ENCODE data around the gene HSD3B7. TPM values are rescaled to one million over a fixed set of nuclear protein-coding genes. Genes with fewer than 3 reads are reported as not detected.

Gene HSD3B7
- total RNA-seq, 2 donors from 2014 or later: 19.0 to 20.9 TPM

DNA sequence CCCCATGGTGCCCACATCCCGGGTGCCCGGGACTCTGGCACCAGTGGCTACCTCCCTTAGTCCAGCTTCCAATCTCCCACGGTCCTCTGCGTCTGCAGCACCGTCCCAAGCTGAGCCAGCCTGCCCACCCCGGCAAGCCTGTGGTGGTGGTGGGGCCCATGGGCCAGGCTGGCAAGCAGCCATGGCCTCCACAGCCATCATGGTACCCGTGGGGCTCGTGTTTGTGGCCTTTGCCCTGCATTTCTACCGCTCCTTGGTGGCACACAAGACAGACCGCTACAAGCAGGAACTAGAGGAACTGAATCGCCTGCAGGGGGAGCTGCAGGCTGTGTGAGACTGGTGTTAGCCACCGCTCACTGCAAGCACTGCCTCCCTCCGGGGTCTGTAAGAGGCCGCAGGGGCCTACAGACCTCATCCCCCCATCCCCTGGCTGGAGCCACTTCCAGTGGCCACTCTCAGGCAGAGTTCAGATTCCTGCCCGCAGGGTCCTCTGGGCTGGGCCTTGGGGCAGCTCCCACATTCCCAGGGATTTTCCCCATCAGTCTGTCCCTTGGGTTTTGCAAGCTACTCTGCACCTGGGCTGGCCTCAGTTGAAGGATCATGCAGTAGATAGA, 31.4 kb upstream of the HSD3B7 start:
- no peak overlapping the region for H3K4me3 ChIP-seq
- intact Hi-C loops (cut with DNase I): no loop called here
- no peaks in the 10 kb centered on the region for H3K9me3 ChIP-seq
- H3K36me3 ChIP-seq: no peaks in the 10 kb centered on the region
- H3K9ac ChIP-seq (ENCODE audit: low read depth in 2 of 2, low read length in 2 of 2): no peak overlapping the region
- TF ChIP-seq, protein P1, sequence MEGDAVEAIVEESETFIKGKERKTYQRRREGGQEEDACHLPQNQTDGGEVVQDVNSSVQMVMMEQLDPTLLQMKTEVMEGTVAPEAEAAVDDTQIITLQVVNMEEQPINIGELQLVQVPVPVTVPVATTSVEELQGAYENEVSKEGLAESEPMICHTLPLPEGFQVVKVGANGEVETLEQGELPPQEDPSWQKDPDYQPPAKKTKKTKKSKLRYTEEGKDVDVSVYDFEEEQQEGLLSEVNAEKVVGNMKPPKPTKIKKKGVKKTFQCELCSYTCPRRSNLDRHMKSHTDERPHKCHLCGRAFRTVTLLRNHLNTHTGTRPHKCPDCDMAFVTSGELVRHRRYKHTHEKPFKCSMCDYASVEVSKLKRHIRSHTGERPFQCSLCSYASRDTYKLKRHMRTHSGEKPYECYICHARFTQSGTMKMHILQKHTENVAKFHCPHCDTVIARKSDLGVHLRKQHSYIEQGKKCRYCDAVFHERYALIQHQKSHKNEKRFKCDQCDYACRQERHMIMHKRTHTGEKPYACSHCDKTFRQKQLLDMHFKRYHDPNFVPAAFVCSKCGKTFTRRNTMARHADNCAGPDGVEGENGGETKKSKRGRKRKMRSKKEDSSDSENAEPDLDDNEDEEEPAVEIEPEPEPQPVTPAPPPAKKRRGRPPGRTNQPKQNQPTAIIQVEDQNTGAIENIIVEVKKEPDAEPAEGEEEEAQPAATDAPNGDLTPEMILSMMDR (IDR thresholded peaks at IDR 0.05): peak; percentile 61
- no peaks in the 10 kb centered on the region for H3K27me3 ChIP-seq
- H3K27ac ChIP-seq: no peak overlapping the region
- peak; percentile 70 for DNase-seq
- peaks cover 14% of the 10 kb centered on the region for H3K4me1 ChIP-seq

DNA sequence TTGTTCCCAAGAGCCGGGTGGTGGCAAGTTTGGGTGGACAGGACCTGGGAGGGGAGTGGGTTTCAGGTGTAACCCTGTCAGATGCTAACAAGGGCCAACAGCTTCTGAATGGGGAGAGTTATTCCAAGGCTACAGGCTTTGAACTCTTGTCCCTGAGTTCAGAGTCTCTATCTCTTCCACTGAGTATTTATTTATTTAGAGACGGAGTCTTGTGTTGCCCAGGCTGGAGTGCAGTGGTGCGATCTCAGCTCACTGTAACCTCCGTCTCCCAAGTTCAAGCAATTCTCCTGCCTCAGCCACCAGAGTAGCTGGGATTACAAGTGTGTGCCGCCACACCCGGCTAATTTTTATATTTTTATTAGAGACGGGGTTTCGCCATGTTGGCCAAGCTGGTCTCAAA, 30.0 kb upstream of the HSD3B7 start:
- Histone ChIP-seq H3K9me3 (no peaks in the 10 kb centered on the region), H3K36me3 (no peaks in the 10 kb centered on the region), H3K27me3 (no peaks in the 10 kb centered on the region), H3K4me1 (peaks cover 17% of the 10 kb centered on the region), H3K9ac (ENCODE audit: low read depth in 2 of 2, low read length in 2 of 2) (no peak overlapping the region), H3K4me3 (no peak overlapping the region), H3K27ac (no peak overlapping the region)
- intact Hi-C loops (cut with DNase I): no loop called here
- no peak for DNase-seq
- TF ChIP-seq, protein P1 (IDR thresholded peaks at IDR 0.05): no peak

DNA sequence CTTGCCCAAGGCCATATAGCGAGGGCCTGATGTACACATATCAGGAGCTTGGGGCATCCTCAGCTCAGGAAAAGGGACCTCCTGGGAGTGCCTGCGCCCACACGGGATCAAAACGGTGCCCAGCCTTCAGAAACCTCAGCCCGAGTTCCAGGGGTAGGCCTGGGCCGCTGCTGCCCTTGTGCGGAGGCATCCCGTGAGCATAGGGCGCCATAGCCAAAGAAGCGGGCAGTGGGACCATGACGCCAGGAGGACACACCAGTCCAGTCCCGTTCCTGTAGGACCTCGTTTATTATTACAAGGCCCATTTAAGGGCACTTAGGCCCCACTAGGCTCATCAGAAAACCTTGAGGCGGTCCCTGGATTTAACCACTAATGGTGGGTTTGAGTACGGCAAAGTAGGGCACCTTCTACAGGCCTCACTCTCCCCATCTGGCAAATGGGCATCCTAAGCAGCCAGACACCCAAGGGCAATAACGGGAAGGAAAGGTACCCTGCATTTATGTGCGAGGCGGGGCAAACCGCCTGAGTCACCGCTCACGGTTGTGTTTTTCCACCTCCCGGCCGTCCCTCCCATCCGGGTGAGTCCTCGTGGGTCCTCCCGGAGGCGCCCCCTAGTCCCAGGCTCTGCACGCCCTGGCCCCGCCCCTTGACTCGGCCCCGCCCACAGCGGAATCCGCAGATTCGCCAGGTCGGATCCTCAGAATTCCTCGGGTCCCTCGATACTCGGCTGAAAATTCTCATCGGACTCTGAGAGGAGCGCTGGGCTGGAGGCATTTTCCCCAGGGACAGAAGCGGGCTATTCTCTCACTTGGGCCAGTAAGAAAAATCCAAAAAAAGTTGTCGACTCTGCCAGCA, 28.2 kb upstream of the HSD3B7 start:
- Histone ChIP-seq H3K27ac (peak overlapping the region; percentile 85), H3K4me1 (peaks cover 8% of the 10 kb centered on the region), H3K27me3 (no peaks in the 10 kb centered on the region), H3K9ac (ENCODE audit: low read depth in 2 of 2, low read length in 2 of 2) (peak overlapping the region; percentile 86 to 89), H3K4me3 (peak overlapping the region; percentile 58), H3K9me3 (no peaks in the 10 kb centered on the region), H3K36me3 (peaks cover 6% of the 10 kb centered on the region)
- TF ChIP-seq, protein P1 (IDR thresholded peaks at IDR 0.05): no peak
- DNase-seq: peak; percentile 86
- intact Hi-C loops (cut with DNase I): no loop called here

DNA sequence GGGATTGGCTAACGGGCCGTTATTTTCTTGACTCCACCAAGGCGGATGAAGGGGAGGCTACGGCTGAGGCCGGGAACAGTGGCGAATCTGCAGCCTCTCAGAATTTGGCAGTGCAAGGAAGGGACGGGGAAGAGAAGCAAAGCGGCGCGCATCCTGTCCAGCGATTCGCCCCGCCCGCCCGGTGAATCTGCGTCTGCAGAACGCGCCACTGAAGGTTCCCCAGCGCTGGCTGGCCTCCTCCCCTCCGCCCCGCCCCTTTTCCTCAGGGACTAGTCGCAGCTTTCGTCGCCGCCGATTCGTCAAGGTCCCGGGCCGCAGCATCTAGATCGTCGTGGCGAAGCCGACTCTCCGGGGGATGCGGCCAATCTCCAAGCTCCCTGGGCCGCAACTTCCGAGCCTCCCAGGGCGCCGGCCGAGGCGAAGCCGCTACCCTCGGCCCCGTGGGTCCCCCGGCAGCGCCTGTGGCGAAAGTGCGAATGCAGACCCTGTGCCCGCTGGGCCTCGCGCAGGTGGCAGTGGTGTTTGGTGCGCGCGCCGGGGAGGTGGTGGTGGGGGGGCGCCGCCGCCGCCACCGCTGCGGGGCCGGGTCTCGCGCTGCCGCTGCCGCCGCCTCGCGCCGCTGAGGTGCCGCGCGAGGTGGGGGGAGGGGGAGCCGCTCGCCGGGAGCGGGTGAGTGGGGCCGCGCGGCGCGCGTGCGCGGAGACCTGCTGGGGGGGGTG, 27.4 kb upstream of the HSD3B7 start, which contains the start of gene SETD1A:
SETD1A (plus strand) TSS at position 299 of the 719 bp plus-strand sequence. CDS start 978 bp downstream, outside the sequence.
- TF ChIP-seq, protein P1 (IDR thresholded peaks at IDR 0.05): no peak
- peak; percentile 96 for DNase-seq
- Histone ChIP-seq H3K4me1 (peaks cover 8% of the 10 kb centered on the region), H3K9ac (ENCODE audit: low read depth in 2 of 2, low read length in 2 of 2) (peak within 1 kb of the TSS; percentile 86 to 89), H3K36me3 (peaks cover 10% of the 10 kb centered on the region), H3K4me3 (peak within 1 kb of the TSS; percentile 58), H3K27ac (peak within 1 kb of the TSS; percentile 85), H3K27me3 (no peaks in the 10 kb centered on the region), H3K9me3 (no peaks in the 10 kb centered on the region)
- intact Hi-C loops (cut with DNase I): no loop called here
